ENCODE measurements around the gene HTR4. TPM values are rescaled to one million over a fixed set of nuclear protein-coding genes. Genes with fewer than 3 reads are reported as not detected.

Gene HTR4
- total RNA-seq, 1 donor from 2014 or later, result 0.43 TPM

- no peak overlapping the region for H3K4me3 ChIP-seq
- intact Hi-C loops (cut with DNase I), result no loop called here
- no peak for TF ChIP-seq CTCF (IDR thresholded peaks at IDR 0.05)
- H3K36me3 ChIP-seq, result no peaks in the 10 kb centered on the region
- no peak overlapping the region for H3K27ac ChIP-seq
- H3K4me1 ChIP-seq, result no peaks in the 10 kb centered on the region
- DNase-seq (no peak), ATAC-seq (no peak)
- no peaks in the 10 kb centered on the region for H3K27me3 ChIP-seq
- peaks cover 7% of the 10 kb centered on the region for H3K9me3 ChIP-seq
These were observed 140.0 kb downstream of the HTR4 start for GRCh38 chr5:148514344-148514743.

GRCh38 chr5:148512498-148512897 is 141.8 kb downstream of the HTR4 start:
- no peaks in the 10 kb centered on the region for H3K36me3 ChIP-seq
- H3K4me3 ChIP-seq, result no peak overlapping the region
- no peak overlapping the region for H3K27ac ChIP-seq
- intact Hi-C loops (cut with DNase I), result no loop called here
- peaks cover 7% of the 10 kb centered on the region for H3K9me3 ChIP-seq
- TF ChIP-seq CTCF (IDR thresholded peaks at IDR 0.05), result no peak
- ATAC-seq, result no peak
- no peaks in the 10 kb centered on the region for H3K27me3 ChIP-seq
- DNase-seq, result no peak
- H3K4me1 ChIP-seq, result no peaks in the 10 kb centered on the region

- intact Hi-C loops (cut with DNase I), result no loop called here
- no peaks in the 10 kb centered on the region for H3K36me3 ChIP-seq
- H3K27ac ChIP-seq, result no peak overlapping the region
- no peak overlapping the region for H3K4me3 ChIP-seq
- TF ChIP-seq CTCF (IDR thresholded peaks at IDR 0.05), result no peak
- no peaks in the 10 kb centered on the region for H3K27me3 ChIP-seq
- H3K4me1 ChIP-seq, result no peaks in the 10 kb centered on the region
- H3K9me3 ChIP-seq, result peaks cover 7% of the 10 kb centered on the region
- no peak for ATAC-seq
- DNase-seq, result no peak
These were observed 142.4 kb downstream of the HTR4 start for GRCh38 chr5:148511810-148512347.

GRCh38 chr5:148509893-148510292 is 144.4 kb downstream of the HTR4 start:
- intact Hi-C loops (cut with DNase I), result no loop called here
- DNase-seq (no peak), ATAC-seq (no peak)
- H3K9me3 ChIP-seq, result no peaks in the 10 kb centered on the region
- H3K4me1 ChIP-seq, result no peaks in the 10 kb centered on the region
- no peaks in the 10 kb centered on the region for H3K36me3 ChIP-seq
- no peaks in the 10 kb centered on the region for H3K27me3 ChIP-seq
- TF ChIP-seq CTCF (IDR thresholded peaks at IDR 0.05), result no peak
- H3K27ac ChIP-seq, result no peak overlapping the region
- H3K4me3 ChIP-seq, result no peak overlapping the region

GRCh38 chr5:148507648-148508047 is 146.7 kb downstream of the HTR4 start:
- ATAC-seq, result no peak
- no peaks in the 10 kb centered on the region for H3K9me3 ChIP-seq
- H3K27me3 ChIP-seq, result no peaks in the 10 kb centered on the region
- no peaks in the 10 kb centered on the region for H3K36me3 ChIP-seq
- no peaks in the 10 kb centered on the region for H3K4me1 ChIP-seq
- no peak overlapping the region for H3K4me3 ChIP-seq
- DNase-seq, result no peak
- H3K27ac ChIP-seq, result no peak overlapping the region
- no peak for TF ChIP-seq CTCF (IDR thresholded peaks at IDR 0.05)
- intact Hi-C loops (cut with DNase I), result no loop called here

- Histone ChIP-seq H3K4me1 (no peaks in the 10 kb centered on the region), H3K4me3 (no peak overlapping the region), H3K36me3 (no peaks in the 10 kb centered on the region), H3K27ac (no peak overlapping the region), H3K27me3 (peaks cover 7% of the 10 kb centered on the region), H3K9me3 (no peaks in the 10 kb centered on the region)
- no peak for ATAC-seq
- DNase-seq, result no peak
- intact Hi-C loops (cut with DNase I), result no loop called here
- no peak for TF ChIP-seq CTCF (IDR thresholded peaks at IDR 0.05)
These were observed 154.9 kb downstream of the HTR4 start for GRCh38 chr5:148499452-148499851.

All from upper lobe of right lung (tissue), 1 donor.